Osteocyte (in vitro differentiated cells): Measurements from ENCODE around the gene PCK1. TPM values are rescaled to one million over a fixed set of nuclear protein-coding genes. Genes with fewer than 3 reads are reported as not detected.

ENCODE experiments used
- DNase-seq: peaks from one replicate; pipeline ENCODE4 v3.0.0; 2021; ENCODE audit warnings: mixed read lengths; ENCODE audit not compliant: unreplicated experiment; ENCODE audit errors: extremely low spot score
- H3K27ac Mint-ChIP-seq: one replicate; pipeline ENCODE4 v1.8.0; 2021; ENCODE audit warnings: mild to moderate bottlenecking, mixed read lengths; ENCODE audit not compliant: unreplicated experiment
- H3K27me3 Mint-ChIP-seq: one replicate; pipeline ENCODE4 v1.8.0; 2021; ENCODE audit warnings: mixed read lengths; ENCODE audit not compliant: unreplicated experiment
- H3K36me3 Mint-ChIP-seq: one replicate; pipeline ENCODE4 v1.8.0; 2021; ENCODE audit warnings: mixed read lengths; ENCODE audit not compliant: unreplicated experiment
- H3K4me1 Mint-ChIP-seq: one replicate; pipeline ENCODE4 v1.8.0; 2021; ENCODE audit warnings: mixed read lengths; ENCODE audit not compliant: unreplicated experiment
- H3K4me3 Mint-ChIP-seq: one replicate; pipeline ENCODE4 v1.8.0; 2021; ENCODE audit warnings: mild to moderate bottlenecking, moderate library complexity, mixed read lengths; ENCODE audit not compliant: unreplicated experiment
- H3K9me3 Mint-ChIP-seq: one replicate; pipeline ENCODE4 v1.8.0; 2021; ENCODE audit warnings: mixed read lengths; ENCODE audit not compliant: unreplicated experiment
- CTCF ChIP-seq: fragments of 200-600 bp; sonication (generic); IDR thresholded peaks from 2 replicates; pipeline ENCODE4 v1.5.0; 2021; ENCODE audit warnings: antibody characterized with exemption, mild to moderate bottlenecking, moderate library complexity
- total RNA-seq: library from RNA; stranded (reverse); gene quantifications from 2 replicates; pipeline ENCODE4 v1.2.1, GENCODE V29; 2021

PCK1 gene
- total RNA-seq, 1 donor from 2014 or later: not detected

- Mint-ChIP-seq H3K27me3 (peaks cover 4% of the 10 kb centered on the region), H3K36me3 (no peaks in the 10 kb centered on the region), H3K4me1 (peaks cover 22% of the 10 kb centered on the region), H3K27ac (no peak overlapping the region), H3K9me3 (no peaks in the 10 kb centered on the region), H3K4me3 (no peak overlapping the region)
- TF ChIP-seq CTCF: no peak
- no peak for DNase-seq
These were observed 19.7 kb downstream of the PCK1 start for GRCh38 chr20:57580478-57581201.

GRCh38 chr20:57581202-57582028 lies 20.5 kb downstream of the PCK1 start:
- H3K27ac Mint-ChIP-seq: peak overlapping the region; percentile 90
- TF ChIP-seq CTCF: no peak
- peaks cover 4% of the 10 kb centered on the region for H3K27me3 Mint-ChIP-seq
- peaks cover 22% of the 10 kb centered on the region for H3K4me1 Mint-ChIP-seq
- no peak for DNase-seq
- no peaks in the 10 kb centered on the region for H3K9me3 Mint-ChIP-seq
- H3K4me3 Mint-ChIP-seq: no peak overlapping the region
- H3K36me3 Mint-ChIP-seq: no peaks in the 10 kb centered on the region

- peak overlapping the region; percentile 5 for H3K4me3 Mint-ChIP-seq
- H3K27me3 Mint-ChIP-seq: peaks cover 5% of the 10 kb centered on the region
- no peaks in the 10 kb centered on the region for H3K9me3 Mint-ChIP-seq
- H3K36me3 Mint-ChIP-seq: no peaks in the 10 kb centered on the region
- TF ChIP-seq CTCF: no peak
- peaks cover 22% of the 10 kb centered on the region for H3K4me1 Mint-ChIP-seq
- no peak for DNase-seq
- peak overlapping the region; percentile 90 for H3K27ac Mint-ChIP-seq
These were observed 21.1 kb downstream of the PCK1 start for GRCh38 chr20:57582029-57582378.

GRCh38 chr20:57582432-57583288 lies 21.8 kb downstream of the PCK1 start:
- Mint-ChIP-seq H3K36me3 (no peaks in the 10 kb centered on the region), H3K4me3 (peak overlapping the region; percentile 31), H3K4me1 (peaks cover 22% of the 10 kb centered on the region), H3K27me3 (peaks cover 6% of the 10 kb centered on the region), H3K27ac (peak overlapping the region; percentile 90), H3K9me3 (no peaks in the 10 kb centered on the region)
- no peak for DNase-seq
- TF ChIP-seq CTCF: peak; percentile 72
